Measurements from ENCODE around the gene PRMT9.

GRCh38 chr4:147678796-147679549, 5.0 kb downstream of the PRMT9 start:
- no peak for TF ChIP-seq HDGF (IDR thresholded peaks at IDR 0.05; ENCODE audit: borderline replicate concordance)
- TF ChIP-seq ARNT (IDR thresholded peaks at IDR 0.05): no peak
- TF ChIP-seq BHLHE40 (IDR thresholded peaks at IDR 0.05; ENCODE audit: borderline replicate concordance): no peak
- no peak for TF ChIP-seq ELF4 (IDR thresholded peaks at IDR 0.05)
- no peak for TF ChIP-seq SP1 (IDR thresholded peaks at IDR 0.05)

All from HEK293T (cell line).